Activated T-cell treated with anti-CD3 and anti-CD28 coated beads, Interleukin-2, amount 50 U/mL, for 72 hours (primary cell): Measurements from ENCODE around the gene SYNE2. TPM values are rescaled to one million over a fixed set of nuclear protein-coding genes. Genes with fewer than 3 reads are reported as not detected.
"Not testable (repeated sequence)": the region's sequence is repeated elsewhere in the genome, so short reads cannot be mapped to it uniquely, and the experiment has no call there.

Source experiments
- ATAC-seq, 2 donors: fragments of 150-1000 bp; cut with Tn5 transposase; replicated peaks in 1 of 2; 2 replicates each; pipeline ENCODE4 v1.10.0; 2021; ENCODE audit warnings: moderate library complexity in 2 of 2, mild to moderate bottlenecking in 1 of 2
- DNase-seq, 2 donors: peaks; one replicate each; pipeline ENCODE4 v3.0.0; 2021 to 2022; ENCODE audit warnings: mixed read lengths in 1 of 2
- H3K27ac Mint-ChIP-seq: one replicate; pipeline ENCODE4 v1.8.0; 2022; ENCODE audit warnings: mild to moderate bottlenecking, moderate library complexity, mixed read lengths
- H3K27me3 Mint-ChIP-seq: one replicate; pipeline ENCODE4 v1.8.0; 2022; ENCODE audit warnings: low read depth, mixed read lengths
- H3K36me3 Mint-ChIP-seq, 2 donors: one replicate each; pipeline ENCODE4 v1.8.0; 2022; ENCODE audit warnings: mixed read lengths in 2 of 2, mild to moderate bottlenecking in 1 of 2; ENCODE audit not compliant: insufficient read depth in 2 of 2
- H3K4me1 Mint-ChIP-seq: one replicate; pipeline ENCODE4 v1.8.0; 2022; ENCODE audit warnings: low read depth, mixed read lengths
- H3K4me3 Mint-ChIP-seq, 2 donors: one replicate each; pipeline ENCODE4 v1.8.0; 2022; ENCODE audit warnings: mild to moderate bottlenecking in 2 of 2, mixed read lengths in 2 of 2, moderate library complexity in 2 of 2
- H3K9me3 Mint-ChIP-seq, 2 donors: one replicate each; pipeline ENCODE4 v1.8.0; 2022; ENCODE audit warnings: mixed read lengths in 2 of 2
- total RNA-seq, 2 donors: library from RNA; stranded (reverse); gene quantifications; one replicate each; pipeline ENCODE4 v1.2.3, GENCODE V29; 2022

SYNE2 gene
- total RNA-seq, 2 donors from 2014 or later: 32.3 to 48.8 TPM

DNA sequence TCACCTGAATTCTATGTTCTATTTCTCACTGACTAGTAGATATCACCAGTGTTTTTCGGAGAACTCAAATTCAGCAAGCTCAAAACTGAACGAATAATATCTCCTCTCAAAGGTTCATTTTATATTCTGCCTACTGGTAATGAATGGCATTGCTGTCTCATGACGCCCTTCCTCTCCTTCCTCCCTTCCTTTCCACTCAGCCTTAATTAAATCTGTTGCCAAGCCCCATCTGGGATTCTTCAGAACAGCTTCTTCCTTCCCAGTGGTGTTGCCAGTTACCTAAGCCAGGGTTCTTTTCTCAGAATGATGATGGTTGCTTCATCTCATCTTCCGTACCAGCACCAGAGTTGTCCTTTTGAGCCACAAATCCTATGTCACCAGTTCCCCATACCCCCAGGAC, 143.2 kb downstream of the SYNE2 start:
- DNase-seq (no peak), ATAC-seq (no peak)
- Mint-ChIP-seq H3K4me3 (no peak overlapping the region), H3K27ac (no peak overlapping the region), H3K36me3 (peaks cover 0 to 9% of the 10 kb centered on the region in 2 donors), H3K4me1 (peaks cover 15% of the 10 kb centered on the region), H3K9me3 (no peaks in the 10 kb centered on the region), H3K27me3 (no peaks in the 10 kb centered on the region)

DNA sequence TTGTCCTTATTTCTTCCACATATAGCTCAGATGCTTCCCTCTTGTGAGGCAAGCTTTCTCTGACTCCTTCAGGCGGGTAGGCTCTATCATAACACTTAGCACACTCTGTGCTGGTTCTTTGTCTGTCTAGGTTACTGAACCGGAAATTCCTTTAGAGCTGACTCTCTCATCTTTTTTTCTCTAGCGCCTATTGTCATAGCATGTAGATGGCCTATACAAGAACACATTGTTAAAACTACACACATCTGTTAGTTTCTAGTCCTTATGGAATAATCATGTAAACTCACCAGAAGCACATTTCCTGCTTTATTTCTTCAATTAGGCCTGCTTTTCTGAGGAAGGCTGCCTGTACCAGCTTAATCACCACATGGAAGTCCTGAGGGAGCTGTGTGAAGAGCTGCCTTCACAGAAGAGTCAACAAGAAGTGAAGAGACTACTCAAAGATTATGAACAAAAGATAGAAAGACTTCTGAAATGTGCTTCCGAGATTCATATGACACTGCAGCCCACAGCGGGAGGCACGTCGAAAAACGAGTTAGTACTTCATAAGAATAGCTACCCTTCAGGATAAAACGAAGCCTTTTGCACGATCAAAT, 143.9 kb downstream of the SYNE2 start:
- no peak overlapping the region for H3K4me3 Mint-ChIP-seq
- DNase-seq (no peak), ATAC-seq (no peak)
- H3K27ac Mint-ChIP-seq: no peak overlapping the region
- peaks cover 12% of the 10 kb centered on the region for H3K4me1 Mint-ChIP-seq
- peaks cover 0 to 12% of the 10 kb centered on the region in 2 donors for H3K36me3 Mint-ChIP-seq
- H3K27me3 Mint-ChIP-seq: no peaks in the 10 kb centered on the region
- H3K9me3 Mint-ChIP-seq: no peaks in the 10 kb centered on the region

DNA sequence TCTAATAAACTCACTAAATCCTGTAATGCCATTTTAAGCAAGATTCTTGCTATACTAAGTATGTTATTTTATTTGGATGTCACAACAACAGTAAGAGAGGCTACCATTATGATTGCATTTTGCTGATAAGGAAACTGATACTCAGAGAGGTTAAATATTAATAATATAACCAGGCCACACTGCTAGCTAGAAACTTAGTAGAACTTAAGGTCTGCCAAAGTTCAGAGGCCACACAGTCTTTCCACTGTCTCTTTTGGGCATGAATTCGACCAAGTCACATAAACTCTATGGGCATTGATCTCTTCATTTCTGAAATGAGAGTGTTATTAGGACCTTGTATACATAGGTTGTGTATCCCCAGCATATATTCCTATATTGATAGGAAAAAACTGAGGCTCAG, 147.9 kb downstream of the SYNE2 start:
- H3K4me3 Mint-ChIP-seq: no peak overlapping the region
- no peak overlapping the region for H3K27ac Mint-ChIP-seq
- peaks cover 2 to 11% of the 10 kb centered on the region in 2 donors for H3K36me3 Mint-ChIP-seq

DNA sequence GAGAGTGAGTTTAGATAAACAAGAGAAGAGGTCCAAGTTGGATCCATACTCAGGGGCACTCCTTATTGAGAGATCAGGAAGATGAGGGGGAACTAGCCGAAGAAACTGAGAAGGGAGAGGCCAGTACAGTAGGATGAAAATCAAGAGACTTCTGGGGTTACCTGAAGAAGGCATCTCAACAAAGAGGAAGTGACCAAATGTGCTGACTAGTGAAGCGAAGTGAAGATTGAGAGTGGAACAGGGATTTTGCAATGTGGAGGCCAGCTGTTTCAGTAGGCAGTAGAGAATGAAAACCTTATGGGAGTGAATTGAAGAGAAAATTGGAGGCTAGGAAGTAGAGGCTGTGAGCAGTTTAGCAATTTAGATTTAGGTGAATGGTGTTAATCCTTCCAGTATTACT, 153.0 kb downstream of the SYNE2 start:
- H3K36me3 Mint-ChIP-seq: peaks cover 2 to 3% of the 10 kb centered on the region in 2 donors
- no peaks in the 10 kb centered on the region for H3K4me1 Mint-ChIP-seq
- H3K9me3 Mint-ChIP-seq: no peaks in the 10 kb centered on the region
- peak overlapping the region; percentile 30 for H3K27ac Mint-ChIP-seq
- no peak for ATAC-seq
- H3K4me3 Mint-ChIP-seq: no peak overlapping the region
- no peaks in the 10 kb centered on the region for H3K27me3 Mint-ChIP-seq
- DNase-seq: no peak

More for the DNA sequence above, 147.9 kb downstream of the SYNE2 start:
- no peak for ATAC-seq
- Mint-ChIP-seq H3K4me1 (no peaks in the 10 kb centered on the region), H3K9me3 (no peaks in the 10 kb centered on the region), H3K27me3 (no peaks in the 10 kb centered on the region)
- no peak for DNase-seq

DNA sequence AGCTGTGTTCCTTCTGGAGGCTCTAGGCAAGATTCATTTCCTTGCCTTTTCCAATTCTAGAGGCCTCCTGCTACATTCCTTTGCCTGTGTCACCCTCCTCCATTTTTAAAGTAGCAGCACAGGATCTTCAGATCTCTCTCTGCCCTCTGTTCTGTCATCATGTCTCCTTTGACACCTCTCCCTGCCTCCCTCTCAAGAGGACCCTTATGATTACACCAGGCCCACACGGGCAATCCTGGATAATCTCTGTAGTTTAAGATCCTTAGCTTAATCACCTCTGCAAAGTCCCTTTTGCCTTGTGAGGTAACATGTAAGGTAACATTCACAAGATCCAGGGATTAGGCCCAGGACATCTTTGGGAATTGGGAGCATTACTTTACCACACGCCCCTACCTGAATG, 155.2 kb downstream of the SYNE2 start:
- DNase-seq: no peak
- no peaks in the 10 kb centered on the region for H3K9me3 Mint-ChIP-seq
- no peak overlapping the region for H3K27ac Mint-ChIP-seq
- no peak overlapping the region for H3K4me3 Mint-ChIP-seq
- no peaks in the 10 kb centered on the region for H3K27me3 Mint-ChIP-seq
- H3K4me1 Mint-ChIP-seq: peaks cover 6% of the 10 kb centered on the region
- no peak for ATAC-seq
- peaks cover 0 to 4% of the 10 kb centered on the region in 2 donors for H3K36me3 Mint-ChIP-seq

DNA sequence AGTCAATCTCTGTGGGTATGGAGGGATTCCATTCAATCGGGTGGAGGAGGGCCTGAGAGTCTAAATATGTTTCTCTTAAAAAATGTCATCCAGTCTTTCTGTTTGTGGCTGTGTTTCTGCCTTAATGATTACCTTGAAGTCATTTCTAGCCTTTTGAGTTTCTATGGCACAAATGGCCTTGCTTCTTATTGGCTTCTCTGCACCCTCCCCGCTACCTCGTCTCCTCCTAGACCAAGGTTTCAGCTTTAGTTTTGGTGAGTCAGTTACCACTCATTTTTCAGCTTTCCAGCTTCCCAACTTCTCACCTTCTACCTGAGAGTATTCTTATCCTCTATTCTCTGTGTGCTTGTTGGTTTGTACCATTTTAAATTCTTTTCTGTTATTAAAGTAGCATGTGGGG, 159.2 kb downstream of the SYNE2 start:
- H3K9me3 Mint-ChIP-seq: peaks cover 0 to 1% of the 10 kb centered on the region in 2 donors
- DNase-seq (no peak), ATAC-seq (no peak)
- H3K27ac Mint-ChIP-seq: peak overlapping the region; percentile 59
- H3K4me1 Mint-ChIP-seq: peaks cover 6% of the 10 kb centered on the region
- no peak overlapping the region for H3K4me3 Mint-ChIP-seq
- peaks cover 6 to 8% of the 10 kb centered on the region in 2 donors for H3K36me3 Mint-ChIP-seq
- H3K27me3 Mint-ChIP-seq: no peaks in the 10 kb centered on the region

DNA sequence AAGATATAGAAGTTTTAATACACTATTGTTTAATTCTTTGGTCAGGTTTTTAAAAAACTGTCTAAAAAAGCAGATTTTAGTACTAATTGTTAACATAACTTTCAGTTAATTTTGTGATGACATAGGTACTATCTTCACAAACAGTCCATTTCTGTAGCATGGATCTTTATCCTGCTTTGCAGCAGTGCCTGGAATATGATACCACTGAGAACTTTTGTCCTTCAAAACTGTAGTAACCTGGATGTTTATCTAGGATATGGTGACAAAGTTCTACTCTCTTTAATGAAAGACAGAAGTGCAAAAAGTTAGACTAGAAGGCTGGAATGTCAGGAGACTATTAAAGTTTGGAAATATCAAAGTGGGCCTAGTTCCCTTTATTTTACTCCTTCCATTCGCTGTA, 159.9 kb downstream of the SYNE2 start:
- ATAC-seq (no peak), DNase-seq (no peak)
- peaks cover 6 to 8% of the 10 kb centered on the region in 2 donors for H3K36me3 Mint-ChIP-seq
- H3K27ac Mint-ChIP-seq: no peak overlapping the region
- peaks cover 6% of the 10 kb centered on the region for H3K4me1 Mint-ChIP-seq
- H3K4me3 Mint-ChIP-seq: no peak overlapping the region
- peaks cover 0 to 1% of the 10 kb centered on the region in 2 donors for H3K9me3 Mint-ChIP-seq
- H3K27me3 Mint-ChIP-seq: no peaks in the 10 kb centered on the region

DNA sequence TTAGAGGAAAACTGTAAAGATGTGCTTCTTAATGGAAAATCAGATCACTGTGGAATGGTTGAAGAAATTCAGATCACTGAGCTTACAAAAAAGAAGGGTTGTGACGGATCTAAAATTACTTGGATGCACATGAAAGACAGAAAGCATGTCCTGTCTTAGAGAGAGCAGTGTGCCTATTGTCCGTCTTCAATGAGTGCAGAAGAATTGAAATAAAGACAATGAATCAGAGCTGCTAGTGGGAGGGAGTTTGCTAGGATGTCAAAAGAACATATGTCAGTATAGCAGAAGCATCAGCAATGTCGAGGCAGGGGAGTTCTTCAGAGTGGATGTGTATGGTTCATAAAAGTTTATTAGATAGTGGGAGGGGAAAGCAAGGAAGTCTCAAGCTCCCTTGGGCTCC, 172.7 kb downstream of the SYNE2 start:
- no peaks in the 10 kb centered on the region for H3K9me3 Mint-ChIP-seq
- H3K36me3 Mint-ChIP-seq: peaks cover 2 to 4% of the 10 kb centered on the region in 2 donors
- no peak overlapping the region for H3K27ac Mint-ChIP-seq
- no peak for ATAC-seq
- DNase-seq: no peak
- no peak overlapping the region for H3K4me3 Mint-ChIP-seq
- H3K4me1 Mint-ChIP-seq: no peaks in the 10 kb centered on the region
- H3K27me3 Mint-ChIP-seq: no peaks in the 10 kb centered on the region

DNA sequence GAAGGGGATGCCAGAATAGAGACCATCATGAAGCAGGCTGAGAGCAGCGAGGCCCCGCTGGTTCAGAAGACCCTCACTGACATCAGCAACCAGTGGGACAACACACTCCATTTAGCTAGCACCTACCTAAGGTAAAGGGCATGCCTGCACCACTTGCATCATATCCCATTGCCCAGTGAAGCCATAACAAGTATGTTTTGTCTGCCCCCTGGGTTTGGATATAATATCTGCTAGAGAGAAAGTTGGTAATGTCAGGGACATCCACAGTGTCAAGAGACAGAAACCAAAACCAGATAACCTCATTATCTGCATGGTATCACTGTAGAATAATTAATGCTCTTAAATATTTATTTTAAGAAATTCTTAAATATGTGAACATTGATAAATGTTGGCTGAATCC, 173.8 kb downstream of the SYNE2 start:
- no peaks in the 10 kb centered on the region for H3K4me1 Mint-ChIP-seq
- H3K4me3 Mint-ChIP-seq: no peak overlapping the region
- ATAC-seq: no peak
- peaks cover 2 to 4% of the 10 kb centered on the region in 2 donors for H3K36me3 Mint-ChIP-seq
- no peaks in the 10 kb centered on the region for H3K9me3 Mint-ChIP-seq
- no peaks in the 10 kb centered on the region for H3K27me3 Mint-ChIP-seq
- DNase-seq: no peak
- H3K27ac Mint-ChIP-seq: no peak overlapping the region

DNA sequence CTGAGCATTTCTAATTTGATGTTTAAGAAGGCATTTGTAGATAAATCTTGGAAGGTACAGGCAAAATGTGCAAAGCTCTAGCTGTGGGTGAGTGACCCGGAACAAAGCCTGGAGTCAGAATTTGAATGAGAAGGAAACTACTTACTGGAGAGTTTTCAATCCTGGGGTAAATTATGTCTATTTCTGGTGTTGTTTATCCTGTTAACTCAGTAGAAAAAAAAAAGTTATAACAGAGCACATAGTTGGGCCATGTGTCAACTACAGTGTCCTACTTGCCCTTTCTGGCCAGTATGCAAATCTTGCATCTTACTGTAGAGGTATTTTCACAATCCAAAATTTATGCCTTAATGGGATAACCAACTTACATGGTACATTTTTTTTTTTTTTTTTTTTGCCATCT, 182.3 kb downstream of the SYNE2 start:
- Mint-ChIP-seq H3K27me3 (no peaks in the 10 kb centered on the region), H3K4me1 (no peaks in the 10 kb centered on the region), H3K4me3 (no peak overlapping the region), H3K36me3 (peaks cover 0 to 5% of the 10 kb centered on the region in 2 donors), H3K27ac (peak overlapping the region; percentile 41), H3K9me3 (no peaks in the 10 kb centered on the region)
- DNase-seq (no peak), ATAC-seq (no peak)

DNA sequence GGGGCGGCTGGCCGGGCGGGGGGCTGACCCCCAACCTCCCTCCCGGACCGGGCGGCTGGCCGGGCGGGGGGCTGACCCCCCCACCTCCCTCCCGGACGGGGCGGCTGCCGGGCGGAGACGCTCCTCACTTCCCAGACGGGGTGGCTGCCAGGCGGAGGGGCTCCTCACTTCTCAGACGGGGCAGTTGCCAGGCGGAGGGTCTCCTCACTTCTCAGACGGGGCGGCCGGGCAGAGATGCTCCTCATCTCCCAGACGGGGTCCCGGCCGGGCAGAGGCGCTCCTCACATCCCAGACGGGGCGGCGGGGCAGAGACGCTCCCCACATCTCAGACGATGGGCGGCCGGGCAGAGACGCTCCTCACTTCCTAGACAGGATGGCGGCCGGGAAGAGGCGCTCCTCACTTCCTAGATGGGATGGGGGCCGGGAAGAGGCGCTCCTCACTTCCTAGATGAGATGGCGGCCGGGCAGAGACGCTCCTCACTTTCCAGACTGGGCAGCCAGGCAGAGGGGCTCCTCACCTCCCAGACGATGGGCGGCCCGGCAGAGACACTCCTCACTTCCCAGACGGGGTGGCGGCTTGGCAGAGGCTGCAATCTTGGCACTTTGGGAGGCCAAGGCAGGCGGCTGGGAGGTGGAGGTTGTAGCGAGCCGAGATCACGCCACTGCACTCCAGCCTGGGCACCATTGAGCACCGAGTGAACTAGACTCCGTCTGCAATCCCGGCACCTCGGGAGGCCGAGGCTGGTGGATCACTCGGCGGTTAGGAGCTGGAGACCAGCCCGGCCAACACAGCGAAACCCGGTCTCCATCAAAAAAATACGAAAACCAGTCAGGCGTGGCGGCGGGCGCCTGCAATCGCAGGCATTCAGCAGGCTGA, 185.3 kb downstream of the SYNE2 start:
- H3K27me3 Mint-ChIP-seq, H3K36me3 Mint-ChIP-seq, H3K4me3 Mint-ChIP-seq, ATAC-seq, H3K27ac Mint-ChIP-seq, H3K9me3 Mint-ChIP-seq, H3K4me1 Mint-ChIP-seq, DNase-seq: not testable (repeated sequence)

DNA sequence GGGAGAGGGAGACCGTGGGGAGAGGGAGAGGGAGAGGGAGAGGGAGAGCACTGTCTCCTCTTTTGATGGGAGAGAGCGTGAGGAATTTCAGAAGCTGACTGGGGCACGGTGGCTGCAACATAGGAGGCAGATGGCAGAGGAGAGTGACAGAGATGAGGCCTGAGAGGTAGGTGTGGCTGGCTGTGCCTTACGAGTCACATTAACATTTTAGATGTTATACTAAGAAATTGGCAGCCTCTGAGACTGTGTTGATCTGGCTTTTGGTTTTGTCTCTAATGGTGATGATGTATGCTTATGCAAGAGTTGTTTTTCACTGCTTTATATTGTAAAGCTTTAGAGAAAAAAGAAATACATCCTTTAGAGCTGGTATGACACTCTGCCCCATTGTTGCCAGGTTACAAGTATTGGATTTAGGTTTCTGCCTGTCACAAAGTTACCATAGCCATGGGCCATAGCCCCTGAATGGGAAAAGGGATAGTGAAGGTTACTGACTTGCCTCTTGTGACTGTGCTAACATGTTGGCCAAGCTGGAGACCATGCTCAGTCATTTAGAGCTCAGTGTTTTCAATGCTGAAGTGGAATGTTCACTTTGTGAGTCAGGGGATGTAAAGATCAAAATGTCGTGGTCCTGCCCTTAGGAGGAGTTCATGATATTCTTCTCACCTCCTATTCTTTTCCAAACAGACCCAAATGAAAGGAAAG, 186.2 kb downstream of the SYNE2 start:
- peaks cover 1 to 6% of the 10 kb centered on the region in 2 donors for H3K9me3 Mint-ChIP-seq
- DNase-seq: no peak
- peak; percentile 25 to 74 for ATAC-seq
- H3K4me3 Mint-ChIP-seq: no peak overlapping the region
- peaks cover 6 to 7% of the 10 kb centered on the region in 2 donors for H3K36me3 Mint-ChIP-seq
- H3K4me1 Mint-ChIP-seq: no peaks in the 10 kb centered on the region
- H3K27me3 Mint-ChIP-seq: no peaks in the 10 kb centered on the region
- H3K27ac Mint-ChIP-seq: peak overlapping the region; percentile 33

DNA sequence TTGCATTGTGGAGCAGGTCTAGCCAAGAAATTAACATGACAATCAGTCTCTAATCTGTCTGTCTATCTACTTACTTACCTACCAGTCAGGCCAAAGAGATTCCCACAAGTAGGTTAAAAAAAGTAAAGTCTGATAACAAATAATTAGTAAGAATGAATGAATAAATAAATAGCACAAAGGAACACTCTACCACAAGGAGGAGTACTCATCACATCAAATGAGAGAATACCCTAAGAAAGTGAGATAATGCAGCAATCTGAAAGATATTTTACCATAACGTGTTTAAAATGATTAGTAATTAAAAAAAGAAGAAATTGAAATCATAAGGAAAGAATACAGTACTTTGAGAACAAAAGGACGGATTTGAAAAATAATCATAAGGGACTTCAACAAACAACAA, 187.2 kb downstream of the SYNE2 start:
- no peaks in the 10 kb centered on the region for H3K4me1 Mint-ChIP-seq
- peaks cover 8 to 12% of the 10 kb centered on the region in 2 donors for H3K36me3 Mint-ChIP-seq
- DNase-seq: no peak
- no peak overlapping the region for H3K27ac Mint-ChIP-seq
- ATAC-seq: no peak
- no peaks in the 10 kb centered on the region for H3K27me3 Mint-ChIP-seq
- peaks cover 1 to 6% of the 10 kb centered on the region in 2 donors for H3K9me3 Mint-ChIP-seq
- H3K4me3 Mint-ChIP-seq: no peak overlapping the region
